ENCODE data around the gene TF.

DNA sequence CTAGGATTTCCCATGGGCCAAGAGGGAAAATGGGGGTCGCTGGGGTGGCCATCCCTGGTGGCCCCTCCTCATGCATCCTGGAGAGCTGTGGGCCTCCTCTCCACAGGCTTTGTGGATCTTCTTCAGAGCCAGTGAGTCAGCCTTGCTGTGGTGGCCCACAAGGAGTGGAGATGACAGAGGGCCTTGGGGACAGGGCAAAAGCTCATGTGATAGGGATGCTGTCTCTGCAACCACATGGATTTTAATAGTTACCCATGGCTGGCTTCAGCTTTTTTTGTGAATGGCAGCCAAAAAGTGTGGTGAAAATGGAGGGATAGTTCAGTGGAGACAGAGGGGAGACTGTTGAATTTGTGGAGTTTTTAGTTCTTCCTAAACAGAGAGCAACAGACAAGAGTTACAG, 1.2 kb downstream of the TF start:
- TF ChIP-seq EZH2 (IDR thresholded peaks at IDR 0.05; ENCODE audit: insufficient read depth, poor library complexity, severe bottlenecking) (no peak), EZH2phosphoT487 (IDR thresholded peaks at IDR 0.05; ENCODE audit: insufficient read depth, low read depth) (no peak)

All from GM23248 (cell line).